Measurements from ENCODE around the gene PAX9.

The PAX9 gene

GRCh38 chr14:36659822-36660735, 1.6 kb upstream of the PAX9 start:
- H3K4me3 ChIP-seq (ENCODE audit: low read depth, low read length) = no peak overlapping the region

GRCh38 chr14:36660736-36661505, 739 bp upstream of the PAX9 start:
- H3K4me3 ChIP-seq (ENCODE audit: low read depth, low read length) = no peak overlapping the region
- no peak for TF ChIP-seq CTCF (IDR thresholded peaks at IDR 0.05; ENCODE audit: low read depth, low read length)

More at GRCh38 chr14:36659822-36660735, 1.6 kb upstream of the PAX9 start:
- no peak for TF ChIP-seq CTCF (IDR thresholded peaks at IDR 0.05; ENCODE audit: low read depth, low read length)

GRCh38 chr14:36662258-36662542, 540 bp downstream of the PAX9 start:
- TF ChIP-seq CTCF (IDR thresholded peaks at IDR 0.05; ENCODE audit: low read depth, low read length) = no peak
- H3K4me3 ChIP-seq (ENCODE audit: low read depth, low read length) = no peak overlapping the region; the same call in 1 of the 2 replicates

- no peak overlapping the region for H3K4me3 ChIP-seq (ENCODE audit: low read depth, low read length)
- no peak for TF ChIP-seq CTCF (IDR thresholded peaks at IDR 0.05; ENCODE audit: low read depth, low read length)
Observed at GRCh38 chr14:36662543-36663403, 1.1 kb downstream of the PAX9 start.

- TF ChIP-seq CTCF (IDR thresholded peaks at IDR 0.05; ENCODE audit: low read depth, low read length) = no peak
- H3K4me3 ChIP-seq (ENCODE audit: low read depth, low read length) = peak overlapping the region; percentile 21; the same call in 1 of the 2 replicates
Observed at GRCh38 chr14:36663404-36664321, 2.0 kb downstream of the PAX9 start.
